SU-DHL-6 (cell line): ENCODE data around the gene ARHGAP22.

ENCODE experiments used
- H2AFZ ChIP-seq: fragments of 200-600 bp; sonication (generic); 2 replicates; pipeline ENCODE4 v1.6.1; 2014; ENCODE audit warnings: low read depth, mild to moderate bottlenecking, moderate library complexity, mixed read lengths, antibody characterized with exemption, low read length; ENCODE audit not compliant: severe bottlenecking
- H3F3A ChIP-seq: fragments of 200-600 bp; shearing (Covaris generic); 2 replicates; pipeline ENCODE4 v1.6.0; 2016; ENCODE audit warnings: antibody characterized with exemption, mild to moderate bottlenecking; ENCODE audit not compliant: insufficient read depth
- H3K27ac ChIP-seq: fragments of 200-600 bp; sonication (generic); 2 replicates; pipeline ENCODE4 v1.5.1; 2016; ENCODE audit warnings: low read depth, mild to moderate bottlenecking, low read length, moderate library complexity, mixed read lengths
- H3K27me3 ChIP-seq: fragments of 200-600 bp; sonication (generic), shearing (Covaris generic); 2 replicates; pipeline ENCODE4 v1.6.0; 2014; ENCODE audit warnings: mild to moderate bottlenecking, low read length
- H3K36me3 ChIP-seq: fragments of 200-600 bp; sonication (generic); 2 replicates; pipeline ENCODE4 v1.6.1; 2014; ENCODE audit warnings: mild to moderate bottlenecking, low read length, mixed read lengths
- H3K4me2 ChIP-seq: fragments of 300-600, 200-600 bp; shearing (Covaris generic), sonication (generic); 2 replicates; pipeline ENCODE4 v1.6.0; 2014; ENCODE audit warnings: low read length, low read depth, mild to moderate bottlenecking; ENCODE audit not compliant: poor library complexity, severe bottlenecking
- H3K4me3 ChIP-seq: fragments of 200-600 bp; sonication (generic); 2 replicates; pipeline ENCODE4 v1.5.1; 2014; ENCODE audit warnings: antibody characterized with exemption, low read length, mild to moderate bottlenecking, mixed read lengths; ENCODE audit not compliant: insufficient read depth, poor library complexity, severe bottlenecking
- H3K79me2 ChIP-seq: fragments of 200-600 bp; sonication (generic); 2 replicates; pipeline ENCODE4 v1.6.1; 2014; ENCODE audit warnings: mild to moderate bottlenecking, low read length, moderate library complexity; ENCODE audit not compliant: insufficient read depth
- H3K9ac ChIP-seq: fragments of 200-600 bp; sonication (generic); 2 replicates; pipeline ENCODE4 v1.7.0; 2014; ENCODE audit warnings: mild to moderate bottlenecking, low read length
- H3K9me2 ChIP-seq: fragments of 200-600 bp; sonication (generic); replicated peaks from 2 replicates; pipeline ENCODE4 v1.6.1; 2014; ENCODE audit warnings: low read length; ENCODE audit not compliant: insufficient read depth
- H3K9me3 ChIP-seq: fragments of 200-600 bp; sonication (generic); 2 replicates; pipeline ENCODE4 v1.6.1; 2014; ENCODE audit warnings: low read length, mixed read lengths; ENCODE audit not compliant: insufficient read depth
- H4K20me1 ChIP-seq: fragments of 200-600 bp; sonication (generic); 2 replicates; pipeline ENCODE4 v1.6.1; 2014; ENCODE audit warnings: low read depth, mild to moderate bottlenecking, antibody characterized with exemption, low read length, moderate library complexity, mixed read lengths
- CTCF ChIP-seq: fragments of 200-600 bp; sonication (generic); IDR thresholded peaks from one replicate; pipeline ENCODE4 v1.5.1; 2017; ENCODE audit warnings: antibody characterized with exemption, mild to moderate bottlenecking, low read length, moderate library complexity; ENCODE audit not compliant: insufficient read depth, poor library complexity, severe bottlenecking
- EZH2phosphoT487 ChIP-seq: fragments of 200-600 bp; sonication (generic), shearing (Covaris generic); conservative IDR thresholded peaks from 2 replicates; pipeline ENCODE4 v1.6.1; 2018; ENCODE audit warnings: mild to moderate bottlenecking, antibody characterized with exemption, low read length, moderate library complexity, mixed read lengths

ARHGAP22 gene

DNA sequence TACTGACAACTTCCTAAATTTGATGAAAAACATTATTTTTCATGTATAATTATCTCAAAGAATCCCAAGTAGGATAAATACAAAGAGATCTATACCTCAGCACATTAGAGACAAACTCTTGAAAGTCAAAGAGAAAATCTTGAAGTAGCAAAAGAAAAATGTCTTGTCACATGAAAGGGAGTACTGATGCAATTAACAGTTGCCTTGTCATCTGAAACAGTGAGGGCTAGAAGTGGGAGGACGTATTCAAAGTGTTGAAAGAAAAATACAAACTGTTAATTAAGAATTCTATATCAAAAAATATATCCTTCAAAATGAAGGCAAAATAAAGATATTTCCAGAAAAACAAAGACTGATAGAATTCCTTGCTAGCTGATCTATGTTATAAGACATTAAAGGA is 35.5 kb upstream of the ARHGAP22 start:
- Histone ChIP-seq H3K9me3 (no peaks in the 10 kb centered on the region), H3K4me2 (no peak overlapping the region), H3F3A (no peaks in the 10 kb centered on the region), H3K79me2 (no peaks in the 10 kb centered on the region), H2AFZ (no peak overlapping the region), H4K20me1 (no peaks in the 10 kb centered on the region), H3K9me2 (no peaks in the 10 kb centered on the region), H3K27ac (no peak overlapping the region), H3K9ac (no peak overlapping the region), H3K27me3 (no peaks in the 10 kb centered on the region), H3K4me3 (no peak overlapping the region), H3K36me3 (peaks cover 5% of the 10 kb centered on the region; the same call in 1 of the 2 replicates)
- TF ChIP-seq EZH2phosphoT487 = no peak
- no peak for TF ChIP-seq CTCF

DNA sequence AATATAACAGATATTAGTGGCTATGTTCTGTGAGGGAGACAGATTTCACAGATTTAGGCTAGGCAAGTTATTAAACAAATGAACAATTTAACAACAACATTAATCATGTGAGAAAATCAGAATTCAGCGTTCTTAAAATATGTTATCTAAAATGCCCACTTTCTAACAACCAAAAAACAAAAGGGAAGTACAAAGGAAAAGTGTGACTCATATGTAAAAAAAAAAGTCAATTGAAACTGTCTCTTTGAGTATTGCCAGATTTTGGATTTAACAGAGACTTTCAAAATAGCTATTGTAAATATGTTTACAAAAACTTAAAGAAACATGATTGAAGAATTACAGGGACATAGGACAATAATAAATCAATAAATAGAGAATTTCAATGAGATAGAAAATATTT is 34.8 kb upstream of the ARHGAP22 start:
- Histone ChIP-seq H3K79me2 (no peaks in the 10 kb centered on the region), H3K4me3 (no peak overlapping the region), H3K9ac (no peak overlapping the region), H4K20me1 (no peaks in the 10 kb centered on the region), H3K9me2 (no peaks in the 10 kb centered on the region), H2AFZ (no peak overlapping the region), H3F3A (no peaks in the 10 kb centered on the region), H3K27me3 (no peaks in the 10 kb centered on the region), H3K4me2 (no peak overlapping the region), H3K36me3 (peaks cover 5% of the 10 kb centered on the region; the same call in 1 of the 2 replicates), H3K27ac (no peak overlapping the region), H3K9me3 (no peaks in the 10 kb centered on the region)
- TF ChIP-seq CTCF = no peak
- TF ChIP-seq EZH2phosphoT487 = no peak

GRCh38 chr10:48638739-48639527 is 34.1 kb upstream of the ARHGAP22 start:
- Histone ChIP-seq H3K27ac (no peak overlapping the region), H3K4me2 (no peak overlapping the region)

More at GRCh38 chr10:48638739-48639527, 34.1 kb upstream of the ARHGAP22 start:
- no peaks in the 10 kb centered on the region for H4K20me1 ChIP-seq
- H3K36me3 ChIP-seq = peaks cover 5% of the 10 kb centered on the region; the same call in 1 of the 2 replicates
- no peaks in the 10 kb centered on the region for H3K9me2 ChIP-seq
- H3K9me3 ChIP-seq = no peaks in the 10 kb centered on the region
- H3F3A ChIP-seq = no peaks in the 10 kb centered on the region
- no peak overlapping the region for H3K4me3 ChIP-seq
- H3K9ac ChIP-seq = no peak overlapping the region
- no peaks in the 10 kb centered on the region for H3K27me3 ChIP-seq
- no peaks in the 10 kb centered on the region for H3K79me2 ChIP-seq
- no peak overlapping the region for H2AFZ ChIP-seq
- no peak for TF ChIP-seq EZH2phosphoT487
- TF ChIP-seq CTCF = no peak
